GM12892 (cell line): ENCODE measurements around the gene NALF2.

Experiments used
- POLR2A ChIP-seq: IDR thresholded peaks from 2 replicates; pipeline ENCODE4 v1.6.1; 2011; ENCODE audit warnings: low read depth, low read length, control low read depth
- POLR2AphosphoS5 ChIP-seq: IDR thresholded peaks from 2 replicates; pipeline ENCODE4 v1.6.1; 2011; ENCODE audit warnings: low read depth, low read length, control low read depth

DNA sequence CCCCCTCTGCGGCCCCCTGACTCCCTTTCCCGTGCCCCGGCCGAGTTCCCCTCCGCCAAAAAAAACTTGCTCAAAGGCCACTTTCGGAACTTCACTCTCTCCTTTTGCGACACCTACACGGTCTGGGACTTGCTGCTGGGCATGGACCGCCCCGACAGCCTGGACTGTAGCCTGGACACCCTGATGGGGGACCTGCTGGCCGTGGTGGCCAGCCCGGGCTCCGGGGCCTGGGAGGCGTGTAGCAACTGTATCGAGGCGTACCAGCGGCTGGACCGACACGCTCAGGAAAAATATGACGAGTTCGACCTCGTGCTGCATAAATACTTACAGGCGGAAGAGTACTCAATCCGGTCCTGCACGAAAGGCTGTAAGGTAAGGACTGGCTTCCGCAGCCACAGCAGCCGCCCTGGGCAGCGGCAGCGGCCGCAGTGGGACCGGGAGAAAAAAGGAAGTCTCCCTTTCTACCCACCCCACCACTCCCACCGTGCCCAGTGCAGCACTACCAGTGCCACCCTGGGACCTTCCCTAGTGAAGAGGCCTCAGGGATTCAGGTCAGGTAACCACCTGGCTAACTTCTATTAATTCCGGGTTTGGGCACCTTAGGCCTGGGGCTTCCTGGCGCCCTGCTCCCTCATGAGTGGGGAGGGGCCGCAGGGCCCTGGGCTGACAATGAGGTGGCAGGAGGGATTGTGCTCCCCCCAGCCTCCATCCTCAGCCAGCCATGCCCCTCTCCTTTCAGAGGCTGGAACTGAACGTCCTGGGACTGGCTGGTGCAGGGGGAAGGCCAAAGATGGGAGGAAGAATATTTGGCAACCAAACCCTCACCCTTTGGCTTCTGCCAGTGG is 1.9 kb downstream of the NALF2 start:
- no peak for TF ChIP-seq POLR2AphosphoS5
- TF ChIP-seq POLR2A = no peak
